GM10847 (cell line): ENCODE results near the gene OTOG.

Experiments used
- POLR2A ChIP-seq: IDR thresholded peaks from 2 replicates; pipeline ENCODE4 v1.6.1; 2011; ENCODE audit not compliant: insufficient read length; ENCODE audit errors: extremely low read depth

The OTOG gene

GRCh38 chr11:17604915-17605233 is 57.8 kb downstream of the OTOG start:
- TF ChIP-seq POLR2A = no peak

GRCh38 chr11:17605651-17606122 is 58.6 kb downstream of the OTOG start:
- TF ChIP-seq POLR2A = no peak

- TF ChIP-seq POLR2A = no peak
These were observed 59.4 kb downstream of the OTOG start for GRCh38 chr11:17606233-17607082.

GRCh38 chr11:17607083-17607429 is 60.0 kb downstream of the OTOG start:
- TF ChIP-seq POLR2A = no peak

- TF ChIP-seq POLR2A = no peak
These were observed 60.8 kb downstream of the OTOG start for GRCh38 chr11:17607591-17608570.

GRCh38 chr11:17608821-17609220 is 61.8 kb downstream of the OTOG start:
- no peak for TF ChIP-seq POLR2A

- no peak for TF ChIP-seq POLR2A
These were observed 62.4 kb downstream of the OTOG start for GRCh38 chr11:17609291-17610084.

- TF ChIP-seq POLR2A = no peak
These were observed 63.2 kb downstream of the OTOG start for GRCh38 chr11:17610085-17610894.

GRCh38 chr11:17611049-17611448 is 64.0 kb downstream of the OTOG start:
- no peak for TF ChIP-seq POLR2A

- TF ChIP-seq POLR2A = no peak
These were observed 64.6 kb downstream of the OTOG start for GRCh38 chr11:17611503-17612220.

- no peak for TF ChIP-seq POLR2A
These were observed 65.4 kb downstream of the OTOG start for GRCh38 chr11:17612221-17613188.

GRCh38 chr11:17613428-17613962 is 66.4 kb downstream of the OTOG start:
- TF ChIP-seq POLR2A = no peak

- no peak for TF ChIP-seq POLR2A
These were observed 66.9 kb downstream of the OTOG start for GRCh38 chr11:17613983-17614382.

- no peak for TF ChIP-seq POLR2A
These were observed 82.1 kb downstream of the OTOG start for GRCh38 chr11:17629113-17629512.
